ENCODE measurements around the gene MAP4. TPM values are rescaled to one million over a fixed set of nuclear protein-coding genes. Genes with fewer than 3 reads are reported as not detected.

The MAP4 gene
- total and polyA plus RNA-seq, 2 of the 13 experiments (the other 11 are each of a cell fraction or from before 2014, with no cell fraction given), result 33.1 to 38.7 TPM

GRCh38 chr3:48015431-48016180, 610 bp downstream of the MAP4 start:
- WGBS (ENCODE audit: low lambda C conversion rate), result 75% methylated on average over 3 of the region's 3 CpGs
- Histone ChIP-seq H3K4me1 (ENCODE audit: insufficient read depth, low read length) (peaks cover 77% of the 10 kb centered on the region), H2AFZ (ENCODE audit: low read length) (no peak overlapping the region), H4K20me1 (ENCODE audit: insufficient read depth, low read length) (peaks cover 18% of the 10 kb centered on the region), H3K79me2 (ENCODE audit: insufficient read depth, low read length) (peaks cover 82% of the 10 kb centered on the region), H3K36me3 (replicated peaks in 1 of 2; ENCODE audit: control insufficient read depth in 1 of 2, insufficient read depth in 2 of 2, low read length in 2 of 2) (peaks cover 2 to 9% of the 10 kb centered on the region in 2 experiments; a peak in 3 of 5 replicates), H3K27ac (ENCODE audit: extremely low read length, insufficient read depth, low read length) (peak overlapping the region; percentile 49), H3K9ac (ENCODE audit: insufficient read depth, low read depth, low read length) (no peak overlapping the region), H3K4me3 (replicated peaks in 1 of 3; ENCODE audit: insufficient read depth in 1 of 3, low read depth in 2 of 3, low read length in 3 of 3) (no peak overlapping the region), H3K4me2 (ENCODE audit: low read depth, low read length) (peak overlapping the region; percentile 9; the same call in 1 of the 2 replicates), H3K27me3 (ENCODE audit: control insufficient read depth in 1 of 2, insufficient read depth in 2 of 2, low read length in 2 of 2) (no peaks in the 10 kb centered on the region), H3K9me3 (ENCODE audit: low read length) (no peaks in the 10 kb centered on the region)
- no peak for TF ChIP-seq NR2F6 (IDR thresholded peaks at IDR 0.05)
- peak; percentile 15; the same call in 1 of the 2 replicates for TF ChIP-seq NR2F6 (CRISPR knock-in tag; IDR thresholded peaks at IDR 0.05)
- peak; percentile 19 for TF ChIP-seq ASH2L (IDR thresholded peaks at IDR 0.05; ENCODE audit: insufficient read length, low read depth, low read length)
- no peak for TF ChIP-seq MXI1 (IDR thresholded peaks at IDR 0.05; ENCODE audit: borderline replicate concordance, low read depth, low read length)
- TF ChIP-seq SAP130 (CRISPR knock-in tag; IDR thresholded peaks at IDR 0.05; ENCODE audit: low read depth), result peak; percentile 25; the same call in 1 of the 2 replicates
- TF ChIP-seq ZNF747 (CRISPR knock-in tag; IDR thresholded peaks at IDR 0.05; ENCODE audit: borderline replicate concordance), result 0 out of 2 replicates have a peak, but pooled peaks have one; percentile 44
- TF ChIP-seq ARID5B (CRISPR knock-in tag; IDR thresholded peaks at IDR 0.05), result 0 out of 2 replicates have a peak, but pooled peaks have one; percentile 22
- in situ Hi-C loops (cut with HindIII; ENCODE audit: extremely low pct_ligation_motif_present, low pct_unique_long_range_greater_than_20kb), result no loop called here
- FAIRE-seq (no peak), DNase-seq (ENCODE audit: low spot score) (peak; percentile 48), ATAC-seq (peak; percentile 57)
- no TSS peak for BruUV-seq (replicated peaks)
- intact Hi-C loops (cut with micrococcal nuclease; ENCODE audit: unreplicated experiment), result no loop called here
- CTCF ChIA-PET (ENCODE audit: low intra/inter-chr PET ratio, low total read pairs), result no interaction called here
- POLR2A ChIA-PET, result interaction anchor here (1.3 kb wide), 1 partner anchor 73 kb away, joined by 5 read pairs; no protein-coding TSS in a partner anchor
